NCI-H2107 (cell line): Measurements from ENCODE around the gene DOCK8.

ENCODE experiments used
- DNase-seq: peaks from one replicate; lab custom pipeline; 2025; lab: John Stamatoyannopoulos, UW

DOCK8 gene

DNA sequence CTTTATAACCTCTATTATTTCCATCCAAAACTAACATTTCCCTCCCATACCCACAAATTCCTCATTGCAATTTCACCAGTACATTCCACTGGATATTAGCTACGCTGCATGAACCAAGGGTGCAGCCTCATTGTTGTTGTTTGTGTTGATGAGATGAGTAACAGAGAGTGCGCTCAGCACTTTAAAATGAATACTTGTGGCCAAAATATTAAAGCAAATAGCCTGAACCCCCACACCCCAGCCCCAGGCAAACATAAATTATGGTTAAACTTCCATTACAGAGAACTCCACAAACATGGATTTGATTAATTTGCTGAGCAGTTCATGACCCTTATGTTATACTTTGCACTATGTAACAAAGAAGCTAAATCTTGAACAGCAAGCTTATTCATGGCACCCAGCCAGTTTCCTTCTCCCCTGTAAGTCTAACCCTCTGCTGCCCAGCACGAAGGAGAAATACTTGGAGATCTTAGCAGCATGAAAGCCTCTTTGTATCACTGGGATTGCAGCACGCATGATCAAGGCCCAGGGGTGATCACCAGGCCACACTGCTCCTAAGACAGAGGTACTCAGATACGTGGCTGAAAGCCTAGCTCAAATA lies 205.0 kb downstream of the DOCK8 start:
- no peak for DNase-seq

DNA sequence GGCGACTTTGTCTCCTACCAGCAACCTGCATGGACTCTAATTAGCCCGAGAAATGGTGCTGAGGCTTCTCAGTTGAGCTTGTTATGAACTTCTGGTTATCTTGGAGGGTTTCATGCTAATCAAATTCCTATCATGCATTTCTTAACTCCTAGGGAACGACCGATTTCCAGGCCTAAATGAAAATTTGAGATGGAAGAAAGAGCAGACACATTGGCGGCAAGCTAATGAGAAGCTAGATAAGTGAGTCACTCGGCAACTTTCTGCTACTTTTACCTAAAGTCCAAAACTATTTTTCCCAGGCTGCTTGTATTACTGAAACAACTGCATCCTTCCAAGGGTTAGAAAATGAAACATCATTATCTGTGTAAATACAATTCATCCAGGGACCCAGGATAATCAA lies 207.2 kb downstream of the DOCK8 start:
- DNase-seq = no peak

DNA sequence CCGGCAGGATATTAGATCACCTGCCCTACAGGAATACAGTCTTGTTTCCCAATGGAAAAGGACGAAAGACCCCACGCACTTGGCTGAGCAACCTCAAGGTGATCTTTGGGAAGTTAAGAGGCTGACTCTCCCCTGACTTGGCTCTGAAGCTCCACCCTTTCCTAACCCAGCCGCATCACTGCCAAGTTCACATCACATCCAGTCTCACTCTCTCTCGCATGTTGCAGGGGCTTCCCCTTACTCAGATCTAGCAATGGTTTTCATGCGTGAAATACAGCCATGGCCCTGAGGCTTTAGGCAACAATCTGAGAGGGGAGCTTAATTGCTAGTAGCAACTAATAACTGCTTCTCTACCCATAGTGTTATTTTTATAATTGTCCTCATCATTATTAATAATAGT lies 211.6 kb downstream of the DOCK8 start:
- DNase-seq = no peak

DNA sequence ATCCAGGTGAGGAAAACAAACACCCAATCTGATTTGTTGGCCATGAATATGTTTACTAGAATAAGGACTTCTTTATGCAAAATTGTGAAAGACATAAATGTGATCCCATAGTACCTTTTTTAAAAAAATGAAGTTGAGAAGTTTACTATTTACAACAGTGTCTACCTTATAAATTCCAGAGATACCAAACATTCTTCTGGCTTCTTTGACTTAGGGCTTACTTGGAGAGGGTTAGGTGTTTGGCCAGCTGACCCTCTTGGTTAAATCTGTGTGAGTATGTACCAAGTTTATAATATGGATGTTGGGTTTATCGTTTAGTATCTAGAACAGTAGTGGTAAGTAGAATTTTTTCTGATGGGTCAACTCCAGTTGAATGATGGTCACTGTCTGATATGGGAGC lies 212.3 kb downstream of the DOCK8 start:
- no peak for DNase-seq

DNA sequence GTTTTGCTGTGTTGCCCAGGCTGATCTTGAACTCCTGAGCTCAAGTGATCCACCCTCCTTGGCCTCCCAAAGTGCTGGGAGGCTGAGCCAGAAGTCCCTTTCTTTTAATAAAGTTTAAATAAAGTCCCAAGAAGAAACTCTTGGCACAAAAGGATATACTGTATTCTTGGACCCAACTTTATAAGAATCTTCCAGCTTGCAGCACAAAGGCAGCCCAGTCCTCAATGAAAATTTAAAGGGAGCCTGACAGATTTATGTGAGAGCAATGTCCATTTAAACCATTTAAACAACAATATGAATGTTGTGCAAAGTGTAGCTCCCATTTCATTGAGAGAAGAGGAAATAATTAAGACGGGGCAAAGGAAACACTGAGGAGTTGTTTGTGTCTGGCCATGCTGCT lies 217.0 kb downstream of the DOCK8 start:
- DNase-seq = no peak

DNA sequence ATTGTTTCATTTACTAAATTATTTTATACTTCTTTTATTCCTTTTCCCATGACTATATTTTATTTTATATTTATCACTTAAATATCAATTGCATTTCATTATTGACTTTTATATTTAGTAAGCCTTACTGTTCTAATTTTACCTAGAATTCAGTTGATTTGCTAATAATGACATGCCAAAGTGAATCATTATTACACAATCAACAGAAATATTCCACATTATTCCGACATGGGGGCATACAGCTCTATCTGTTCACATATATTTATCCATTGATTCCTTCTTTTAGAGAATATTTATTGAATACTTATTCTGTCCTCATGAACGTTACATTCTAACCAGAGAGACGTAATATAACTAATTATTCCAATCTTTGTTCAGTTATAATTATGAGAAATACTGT lies 221.8 kb downstream of the DOCK8 start:
- no peak for DNase-seq

DNA sequence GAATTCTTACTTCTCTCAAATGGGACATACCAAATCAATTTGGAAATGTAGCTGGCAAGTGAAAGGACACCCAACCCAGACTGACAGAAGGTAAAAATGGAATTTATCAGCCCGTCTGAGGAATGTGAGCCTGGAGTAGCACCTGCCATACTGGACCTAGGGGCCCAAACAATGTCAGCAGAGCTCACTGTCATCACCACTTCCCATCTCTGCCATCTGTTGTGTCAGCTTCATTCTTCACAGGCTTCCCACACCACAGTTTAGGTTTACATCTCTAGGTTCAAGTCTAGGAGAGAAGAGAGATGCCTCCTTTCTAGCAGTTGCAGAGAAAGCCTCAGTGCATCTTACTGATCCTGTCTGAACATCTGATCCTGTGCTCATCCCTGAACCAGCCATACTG lies 222.4 kb downstream of the DOCK8 start:
- DNase-seq = no peak

DNA sequence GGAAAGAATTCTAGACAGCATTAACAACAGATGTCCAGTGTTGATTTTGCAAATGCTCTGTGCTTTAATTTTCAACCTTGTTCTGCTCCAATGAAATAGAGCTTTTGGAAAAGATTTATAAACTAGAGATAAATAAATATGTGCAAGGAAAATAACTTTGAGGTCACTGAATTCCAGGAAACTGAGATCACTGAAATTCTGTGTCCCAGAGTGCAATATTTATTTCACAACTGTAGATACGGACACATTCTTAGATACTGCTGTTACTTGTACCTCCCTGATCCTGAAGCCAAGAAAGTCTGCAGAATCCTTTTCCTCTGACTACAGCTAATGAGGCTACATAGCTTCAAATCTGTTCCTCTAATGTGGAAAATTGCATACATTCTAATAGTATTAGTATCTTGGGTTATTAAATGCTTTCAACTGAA lies 222.9 kb downstream of the DOCK8 start:
- DNase-seq = no peak

DNA sequence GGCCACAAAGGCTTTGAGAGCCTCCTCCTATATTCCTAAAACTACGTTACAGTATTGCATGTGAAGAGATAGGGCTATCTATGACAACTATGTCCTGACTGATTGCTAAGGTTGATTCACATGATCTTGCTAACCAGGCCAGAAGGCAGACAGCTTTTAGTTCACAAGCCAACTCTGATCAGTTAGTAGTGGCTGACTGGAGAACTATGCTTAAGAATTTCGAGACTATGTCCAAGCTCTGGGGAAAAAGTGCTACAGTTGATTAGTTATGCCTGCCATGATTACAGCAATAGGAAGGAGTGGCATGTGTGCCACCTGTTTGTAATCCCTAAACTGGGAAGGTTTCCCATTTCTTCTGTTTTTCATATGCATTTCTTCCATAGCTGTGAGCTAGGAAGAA lies 223.4 kb downstream of the DOCK8 start:
- no peak for DNase-seq

DNA sequence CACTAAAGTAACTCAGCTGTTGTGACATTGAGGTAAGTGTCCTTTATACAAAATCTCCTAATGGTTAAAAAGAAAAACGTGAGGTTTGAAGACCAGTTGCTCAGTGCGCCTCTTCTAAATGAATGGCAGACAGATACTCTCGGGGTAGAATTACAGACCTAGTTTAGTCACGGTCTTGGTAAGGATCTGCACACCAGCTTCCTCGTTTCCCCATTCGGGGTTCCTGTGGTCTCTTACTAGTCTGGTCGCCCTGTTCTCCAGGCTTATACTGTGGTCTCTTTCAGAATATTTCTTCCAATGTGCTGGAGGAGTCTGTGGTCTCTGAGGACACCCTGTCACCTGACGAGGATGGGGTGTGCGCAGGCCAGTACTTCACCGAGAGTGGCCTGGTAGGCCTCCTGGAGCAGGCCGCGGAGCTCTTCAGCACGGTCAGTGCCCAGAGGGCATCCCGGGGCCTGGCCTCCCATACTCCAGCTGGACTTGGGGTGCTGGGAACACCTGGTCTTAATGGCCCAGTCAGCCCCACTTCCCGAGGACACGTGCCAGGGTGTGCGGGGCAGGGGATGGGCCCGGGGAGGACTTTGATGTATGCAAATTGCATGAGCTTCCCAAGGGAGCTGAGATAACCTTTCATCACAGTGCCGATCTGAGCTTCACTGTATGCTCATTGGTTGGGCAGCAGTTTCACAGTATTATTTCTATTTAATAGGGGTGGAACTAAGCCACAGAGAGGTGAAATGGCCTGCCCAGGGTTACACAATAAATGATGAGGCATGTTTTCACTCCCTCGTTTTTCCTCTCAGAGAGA lies 224.5 kb downstream of the DOCK8 start:
- no peak for DNase-seq

DNA sequence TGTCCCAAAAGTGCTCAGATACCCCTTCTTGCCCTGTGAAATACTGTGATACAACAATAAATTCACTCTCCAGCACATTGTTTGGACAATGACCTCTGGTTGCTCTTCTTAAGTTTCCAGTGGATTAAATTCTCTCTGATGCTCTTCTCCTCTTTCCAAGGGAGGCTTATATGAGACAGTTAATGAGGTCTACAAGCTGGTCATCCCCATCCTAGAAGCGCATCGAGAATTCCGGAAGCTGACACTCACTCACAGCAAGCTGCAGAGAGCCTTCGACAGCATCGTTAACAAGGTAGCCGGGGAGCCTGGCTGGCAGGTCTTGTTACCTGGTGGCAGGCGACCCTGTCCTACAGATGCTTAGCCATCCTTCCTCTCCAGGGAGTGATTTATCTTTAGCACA lies 226.5 kb downstream of the DOCK8 start:
- no peak for DNase-seq

DNA sequence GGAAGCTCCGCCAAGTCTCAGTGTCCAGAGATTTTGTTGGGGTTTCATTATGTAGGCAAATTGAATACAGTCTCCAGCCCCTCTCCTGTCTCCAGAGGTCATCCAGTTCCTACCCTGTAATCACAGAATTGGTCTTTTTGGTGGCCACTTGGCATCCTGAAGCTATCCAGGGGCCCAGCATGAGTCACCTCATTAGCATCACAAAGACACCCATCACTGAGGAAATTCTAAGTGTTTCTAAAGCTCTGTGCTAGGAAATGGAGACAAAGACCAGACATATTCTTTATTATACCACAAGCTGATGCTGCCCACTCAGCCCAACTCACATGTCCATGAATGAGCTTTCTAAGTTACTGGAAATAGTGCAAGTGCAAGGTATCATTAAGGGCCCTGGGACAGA lies 229.9 kb downstream of the DOCK8 start:
- DNase-seq = no peak

DNA sequence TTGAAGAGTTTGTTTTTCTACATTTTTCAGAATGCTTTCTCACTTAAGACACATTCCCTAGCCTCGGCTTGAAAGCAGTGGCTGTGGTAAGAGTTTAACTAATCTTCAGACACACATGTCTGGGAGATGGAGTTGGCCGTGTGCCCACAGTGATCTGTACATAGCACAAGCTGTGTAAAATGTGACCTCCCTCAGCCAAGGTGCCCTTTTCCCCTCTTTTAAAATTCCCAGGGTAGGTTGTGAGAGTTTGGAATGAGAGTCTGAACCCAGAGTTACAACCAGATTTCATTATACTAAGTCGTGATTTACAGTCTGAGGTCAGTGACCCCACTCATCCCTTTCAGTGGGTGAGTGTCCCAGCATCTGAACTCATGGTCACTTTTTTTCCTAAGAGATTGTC lies 230.4 kb downstream of the DOCK8 start:
- no peak for DNase-seq

DNA sequence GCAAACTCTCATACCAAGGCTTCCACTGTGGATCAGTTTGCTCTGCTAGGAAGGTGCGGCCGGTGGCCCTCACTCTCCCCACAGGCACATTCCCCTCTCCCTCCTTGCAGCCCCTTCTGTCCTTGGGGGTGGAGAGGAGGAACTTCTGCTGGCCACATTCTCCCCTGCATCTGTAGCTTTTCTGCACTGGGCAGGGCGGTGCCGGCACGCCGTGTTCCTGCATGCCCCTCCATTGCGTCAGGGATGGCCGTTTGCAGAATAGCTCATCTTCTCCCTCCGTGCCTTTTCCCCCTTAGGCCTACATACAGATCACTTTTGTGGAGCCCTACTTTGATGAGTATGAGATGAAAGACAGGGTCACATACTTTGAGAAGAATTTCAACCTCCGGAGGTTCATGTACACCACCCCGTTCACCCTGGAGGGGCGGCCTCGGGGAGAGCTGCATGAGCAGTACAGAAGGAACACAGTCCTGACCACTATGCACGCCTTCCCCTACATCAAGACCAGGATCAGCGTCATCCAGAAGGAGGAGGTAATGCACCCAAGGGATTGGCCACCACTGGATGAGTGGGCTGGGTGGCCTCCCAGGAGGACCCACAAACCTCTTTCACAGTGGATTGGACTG lies 231.5 kb downstream of the DOCK8 start:
- no peak for DNase-seq

DNA sequence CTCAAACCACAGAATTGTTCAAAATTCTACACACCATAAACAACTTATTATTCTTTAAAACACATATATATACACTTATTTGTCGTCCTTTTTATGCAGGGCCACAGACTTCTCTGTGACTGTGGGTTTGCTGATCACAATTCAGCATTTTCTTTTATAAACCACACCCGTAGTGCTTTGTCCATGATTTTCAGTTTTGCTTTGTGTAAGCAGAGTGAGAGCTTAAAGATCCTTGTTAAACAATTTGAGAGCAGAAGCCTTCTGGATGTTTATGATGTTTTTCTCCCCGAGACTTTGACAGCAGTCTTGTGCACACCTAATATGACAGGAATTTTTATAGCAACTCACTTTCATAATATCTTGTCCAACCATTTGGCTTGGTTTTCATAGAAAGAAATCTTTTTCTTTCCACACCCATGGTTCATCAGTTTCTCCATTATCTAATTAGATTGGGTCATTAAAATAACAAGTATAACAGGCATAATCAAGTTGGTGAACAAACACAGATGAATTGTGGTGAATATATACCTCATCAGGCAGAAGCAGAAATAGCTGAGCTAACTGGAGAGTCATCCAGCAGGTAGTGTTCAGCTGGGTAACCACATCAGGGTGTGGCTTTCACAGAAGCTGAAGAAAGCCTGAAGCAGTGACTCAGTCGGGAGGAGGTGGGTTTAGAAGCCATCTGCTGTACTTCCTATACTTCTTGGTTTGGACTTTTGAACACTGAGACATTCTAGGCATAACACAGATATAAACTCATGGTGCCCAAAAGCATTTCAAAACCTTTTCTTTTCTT lies 232.8 kb downstream of the DOCK8 start:
- DNase-seq = no peak

DNA sequence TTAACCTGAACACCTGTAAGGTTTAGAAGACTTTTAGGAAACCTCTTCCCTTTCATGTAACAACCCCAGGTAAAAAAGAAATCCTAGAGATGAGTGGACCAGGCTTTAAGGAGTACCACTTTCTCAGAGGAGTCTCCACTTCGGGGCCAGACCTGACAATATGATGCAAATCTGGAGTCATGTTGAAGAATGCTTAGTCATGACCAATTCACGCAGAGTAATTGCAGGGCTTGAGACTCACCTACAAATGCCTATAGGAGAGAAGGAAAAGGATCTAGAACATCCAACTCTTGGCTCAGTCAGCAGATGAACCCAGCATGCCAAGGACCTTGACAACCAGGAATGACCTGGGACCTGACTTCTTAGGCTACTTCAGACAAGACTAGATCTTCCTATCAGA lies 235.4 kb downstream of the DOCK8 start:
- DNase-seq = no peak

DNA sequence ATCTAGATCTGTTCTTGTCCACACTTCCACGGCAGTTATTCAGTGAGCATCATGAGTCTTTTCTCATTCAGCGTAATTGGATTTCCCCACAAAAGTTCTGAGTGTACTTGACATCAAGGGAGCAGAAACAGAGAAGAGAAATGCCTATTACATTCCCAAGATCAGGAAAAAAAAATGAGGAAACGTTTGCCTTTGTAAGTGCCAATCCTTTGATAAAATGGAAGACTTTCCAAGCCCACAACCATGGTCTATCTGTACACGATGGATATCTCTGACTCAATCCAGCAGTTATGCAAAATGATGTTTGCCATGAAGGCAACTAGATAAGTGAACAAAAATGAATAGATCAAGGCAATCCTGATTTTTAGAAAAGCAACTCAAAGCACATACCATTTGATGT lies 235.9 kb downstream of the DOCK8 start:
- no peak for DNase-seq

DNA sequence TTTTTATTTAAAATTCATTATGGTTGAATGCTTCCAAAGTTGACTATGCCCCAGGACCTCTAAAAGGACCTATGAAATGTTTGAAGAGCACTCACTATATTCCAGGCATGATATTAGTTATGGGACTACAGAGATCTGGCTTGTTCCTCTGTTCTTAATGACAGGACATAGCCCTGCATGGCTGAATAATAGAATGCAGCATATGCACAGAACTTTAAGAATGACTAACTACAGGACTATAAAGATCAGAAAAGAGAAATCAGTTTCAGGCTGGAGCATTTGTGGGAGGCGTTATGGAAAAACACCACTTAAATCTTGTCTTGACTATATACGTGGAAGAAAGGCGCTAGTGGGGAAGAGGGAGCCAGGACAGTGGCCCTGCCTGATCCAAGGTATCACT lies 239.2 kb downstream of the DOCK8 start:
- DNase-seq = no peak

DNA sequence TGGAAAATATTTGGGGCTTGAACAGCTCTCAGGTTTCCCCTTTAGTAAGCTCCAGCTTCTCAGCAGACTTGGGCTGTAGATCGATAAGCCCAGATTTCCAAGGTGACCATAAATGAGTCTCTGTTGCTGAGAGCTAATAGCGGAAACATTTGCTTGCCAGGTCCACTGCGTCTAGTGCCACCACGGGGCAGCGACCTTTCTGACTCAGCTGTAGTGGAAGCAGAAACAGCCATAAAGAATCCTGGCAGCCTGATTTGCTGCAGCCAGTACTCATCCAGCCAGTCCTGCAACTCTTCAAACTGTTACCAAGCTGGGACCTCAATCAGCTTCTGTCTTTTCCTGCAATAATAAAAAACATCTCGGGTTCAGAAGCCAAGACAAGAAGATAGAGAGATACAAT lies 241.7 kb downstream of the DOCK8 start:
- DNase-seq = no peak

DNA sequence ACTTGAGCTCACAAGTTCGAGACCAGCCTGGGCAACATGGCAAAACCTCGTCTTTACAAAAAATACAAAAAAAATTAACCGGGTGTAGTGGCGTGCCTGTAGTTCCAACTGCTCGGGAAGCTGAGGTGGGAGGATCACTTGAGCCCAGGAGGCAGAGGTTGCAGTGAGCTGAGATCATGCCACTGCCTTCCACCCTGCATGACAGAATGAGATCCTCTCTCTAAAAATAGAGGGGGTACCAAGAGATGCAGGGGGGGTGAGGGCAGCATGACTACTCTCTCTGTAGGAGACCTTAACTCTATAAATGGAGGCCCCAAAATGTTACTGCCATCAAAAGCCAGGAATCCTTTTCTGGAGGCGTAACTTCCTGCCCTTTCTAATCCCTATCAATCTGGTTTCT lies 243.9 kb downstream of the DOCK8 start:
- DNase-seq = no peak

DNA sequence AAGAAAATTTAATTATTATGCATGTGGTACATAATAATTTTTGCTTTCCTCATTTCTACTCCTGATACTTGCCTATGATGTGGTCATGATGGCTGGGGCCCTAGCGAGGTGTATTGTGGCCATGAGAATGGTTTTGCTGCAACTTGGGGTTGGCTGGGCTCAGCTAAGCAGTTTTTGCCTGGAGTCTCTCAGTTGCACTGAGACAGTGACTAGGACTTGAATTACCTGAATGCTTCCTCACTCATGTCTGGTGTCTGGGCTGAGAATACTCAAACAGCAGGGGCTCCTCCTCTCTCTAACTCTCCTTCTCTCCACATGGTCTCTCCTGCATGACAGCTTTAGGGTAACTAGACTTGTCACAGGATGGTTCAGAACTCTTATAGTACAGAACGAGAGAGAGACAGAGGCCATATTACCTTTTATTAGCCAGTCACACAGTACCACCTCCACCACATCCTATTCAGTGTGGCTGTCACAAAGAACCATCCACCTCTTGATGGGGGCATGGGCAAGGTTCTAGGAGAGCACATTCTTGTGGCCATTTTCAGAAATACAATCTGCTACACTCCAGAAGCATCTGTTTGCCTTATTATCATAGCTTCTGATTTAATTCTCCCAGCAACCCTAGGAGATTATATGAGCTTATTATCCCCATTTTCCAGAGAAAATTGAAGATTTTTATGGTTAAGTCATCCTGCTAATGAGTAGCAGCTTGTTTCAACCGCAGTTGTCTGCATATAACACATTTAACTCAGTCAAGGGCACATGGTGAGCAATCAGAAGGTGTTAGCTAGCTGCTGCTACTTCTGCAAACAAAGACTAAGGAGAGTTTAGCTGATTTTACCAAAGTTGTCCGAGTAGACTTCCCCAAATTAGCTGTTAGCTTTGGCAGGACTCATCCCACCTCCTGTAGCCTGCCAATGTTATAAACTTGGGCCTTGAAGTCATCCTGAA lies 245.1 kb downstream of the DOCK8 start:
- DNase-seq = no peak

DNA sequence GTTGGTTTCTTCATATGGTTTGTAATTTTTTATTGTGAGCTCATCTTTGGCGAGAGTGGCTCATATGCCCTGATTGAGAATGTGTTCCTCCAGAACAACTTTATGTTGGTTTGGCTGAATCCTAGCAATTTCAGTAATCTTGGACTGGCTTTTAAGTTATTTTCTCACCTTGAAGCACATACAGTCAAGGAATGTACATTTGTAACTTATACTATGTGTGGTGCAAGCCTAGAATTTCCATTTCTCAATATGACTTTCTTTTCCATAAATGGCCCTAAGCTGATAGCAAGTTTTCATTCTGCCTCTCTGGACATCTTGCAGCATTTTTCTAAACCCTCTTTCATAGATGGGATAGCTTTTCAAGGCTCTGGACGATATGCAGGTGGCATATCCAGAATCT lies 247.5 kb downstream of the DOCK8 start:
- DNase-seq = no peak
